OCI-LY1 (cell line): ENCODE measurements around the gene AFAP1.
A peak's percentile ranks its signal among the peaks of the same experiment; 100 is the strongest.

Source experiments
- H2AFZ ChIP-seq: fragments of 200-600 bp; sonication (generic), shearing (Covaris generic); 2 replicates; pipeline ENCODE4 v1.6.0; 2014; ENCODE audit warnings: antibody characterized with exemption, mild to moderate bottlenecking, low read length
- H3F3A ChIP-seq: fragments of 200-600 bp; sonication (generic), shearing (Covaris generic); 2 replicates; pipeline ENCODE4 v1.6.0; 2014; ENCODE audit warnings: mild to moderate bottlenecking, antibody characterized with exemption, low read length, moderate library complexity; ENCODE audit not compliant: insufficient read depth
- H3K27ac ChIP-seq: fragments of 200-600 bp; sonication (generic); 2 replicates; pipeline ENCODE4 v1.5.1; 2014; ENCODE audit warnings: low read length, mixed run types, mild to moderate bottlenecking, low read depth; ENCODE audit not compliant: poor library complexity, severe bottlenecking
- H3K27me3 ChIP-seq: fragments of 200-600 bp; sonication (generic); 2 replicates; pipeline ENCODE4 v1.6.0; 2014; ENCODE audit warnings: antibody characterized with exemption, mild to moderate bottlenecking, low read length, moderate library complexity; ENCODE audit not compliant: insufficient read depth
- H3K36me3 ChIP-seq: fragments of 200-600 bp; sonication (generic); 2 replicates; pipeline ENCODE4 v1.6.1; 2014; ENCODE audit warnings: mild to moderate bottlenecking, antibody characterized with exemption, low read length, moderate library complexity, mixed read lengths; ENCODE audit not compliant: insufficient read depth
- H3K4me1 ChIP-seq: fragments of 200-600 bp; sonication (generic); 2 replicates; pipeline ENCODE4 v1.5.1; 2014; ENCODE audit warnings: mild to moderate bottlenecking, low read length, moderate library complexity; ENCODE audit not compliant: insufficient read depth, severe bottlenecking
- H3K4me2 ChIP-seq: fragments of 200-600 bp; sonication (generic), shearing (Covaris generic); 2 replicates; pipeline ENCODE4 v1.6.1; 2014; ENCODE audit warnings: low read length
- H3K4me3 ChIP-seq: fragments of 200-600 bp; sonication (generic); 2 replicates; pipeline ENCODE4 v1.5.1; 2014; ENCODE audit warnings: low read length, low read depth, mild to moderate bottlenecking, mixed read lengths; ENCODE audit not compliant: poor library complexity, severe bottlenecking
- H3K79me2 ChIP-seq: fragments of 200-600 bp; shearing (Covaris generic); 2 replicates; pipeline ENCODE4 v1.6.1; 2016; ENCODE audit warnings: mixed run types, low read length, mixed read lengths; ENCODE audit not compliant: insufficient read depth
- H3K9ac ChIP-seq: fragments of 200-600 bp; sonication (generic), shearing (Covaris generic); 2 replicates; pipeline ENCODE4 v1.6.1; 2014; ENCODE audit warnings: mild to moderate bottlenecking, low read length, mixed read lengths
- H3K9me2 ChIP-seq: fragments of 200-600 bp; sonication (generic), shearing (Covaris generic); 2 replicates; pipeline ENCODE4 v1.6.1; 2014; ENCODE audit warnings: low read depth, mild to moderate bottlenecking, low read length, mixed read lengths
- H3K9me3 ChIP-seq: fragments of 200-600 bp; shearing (Covaris generic); 2 replicates; pipeline ENCODE4 v1.6.1; 2014; ENCODE audit warnings: low read length, mixed read lengths
- H4K20me1 ChIP-seq: fragments of 200-600 bp; sonication (generic), shearing (Covaris generic); 2 replicates; pipeline ENCODE4 v1.6.0; 2016; ENCODE audit warnings: mild to moderate bottlenecking, low read length; ENCODE audit not compliant: insufficient read depth
- EZH2 ChIP-seq: fragments of 200-600 bp; sonication (generic), shearing (Covaris generic); IDR thresholded peaks from 2 replicates; pipeline ENCODE4 v1.8.0; 2017; ENCODE audit warnings: borderline replicate concordance, mixed run types, mild to moderate bottlenecking, antibody characterized with exemption, low read length, moderate library complexity, mixed read lengths
- TF ChIP-seq, protein P1 (sequence below): fragments of 200-600 bp; sonication (generic), shearing (Covaris generic); IDR thresholded peaks from 2 replicates; pipeline ENCODE4 v1.5.1; 2017; ENCODE audit warnings: mild to moderate bottlenecking, antibody characterized with exemption, low read length, moderate library complexity, mixed read lengths

AFAP1 gene

DNA sequence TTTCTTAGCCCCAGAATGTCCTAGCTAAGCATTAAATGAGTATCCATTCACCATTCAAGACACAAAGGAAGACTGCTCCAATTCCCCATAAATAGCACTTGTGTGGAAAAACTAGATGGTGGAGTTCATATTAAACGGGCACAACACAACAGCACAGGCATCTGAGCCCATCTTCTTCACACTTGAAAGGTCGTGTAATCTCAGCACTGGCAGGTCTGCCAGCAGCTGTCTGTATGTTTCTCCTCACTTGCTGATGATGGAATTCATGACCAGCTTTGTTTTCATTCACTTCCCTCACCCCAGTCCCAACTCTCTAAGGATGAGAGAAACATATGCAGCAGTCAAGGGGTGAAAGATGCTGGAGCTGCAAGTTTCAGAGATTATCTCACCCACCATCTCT is 148.7 kb downstream of the AFAP1 start:
- no peak overlapping the region; the same call in 1 of the 2 replicates for H3K4me2 ChIP-seq
- no peaks in the 10 kb centered on the region for H3K9me2 ChIP-seq
- no peaks in the 10 kb centered on the region for H3K79me2 ChIP-seq
- H3K4me1 ChIP-seq = peaks cover 69% of the 10 kb centered on the region
- no peak overlapping the region for H3K4me3 ChIP-seq
- H4K20me1 ChIP-seq = no peaks in the 10 kb centered on the region
- H3K36me3 ChIP-seq = no peaks in the 10 kb centered on the region
- H3F3A ChIP-seq = no peaks in the 10 kb centered on the region
- peak overlapping the region; percentile 95 for H3K27ac ChIP-seq
- no peaks in the 10 kb centered on the region for H3K9me3 ChIP-seq
- no peak overlapping the region for H2AFZ ChIP-seq
- H3K27me3 ChIP-seq = no peaks in the 10 kb centered on the region
- TF ChIP-seq, protein P1, sequence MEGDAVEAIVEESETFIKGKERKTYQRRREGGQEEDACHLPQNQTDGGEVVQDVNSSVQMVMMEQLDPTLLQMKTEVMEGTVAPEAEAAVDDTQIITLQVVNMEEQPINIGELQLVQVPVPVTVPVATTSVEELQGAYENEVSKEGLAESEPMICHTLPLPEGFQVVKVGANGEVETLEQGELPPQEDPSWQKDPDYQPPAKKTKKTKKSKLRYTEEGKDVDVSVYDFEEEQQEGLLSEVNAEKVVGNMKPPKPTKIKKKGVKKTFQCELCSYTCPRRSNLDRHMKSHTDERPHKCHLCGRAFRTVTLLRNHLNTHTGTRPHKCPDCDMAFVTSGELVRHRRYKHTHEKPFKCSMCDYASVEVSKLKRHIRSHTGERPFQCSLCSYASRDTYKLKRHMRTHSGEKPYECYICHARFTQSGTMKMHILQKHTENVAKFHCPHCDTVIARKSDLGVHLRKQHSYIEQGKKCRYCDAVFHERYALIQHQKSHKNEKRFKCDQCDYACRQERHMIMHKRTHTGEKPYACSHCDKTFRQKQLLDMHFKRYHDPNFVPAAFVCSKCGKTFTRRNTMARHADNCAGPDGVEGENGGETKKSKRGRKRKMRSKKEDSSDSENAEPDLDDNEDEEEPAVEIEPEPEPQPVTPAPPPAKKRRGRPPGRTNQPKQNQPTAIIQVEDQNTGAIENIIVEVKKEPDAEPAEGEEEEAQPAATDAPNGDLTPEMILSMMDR = no peak
- H3K9ac ChIP-seq = no peak overlapping the region; the same call in 1 of the 2 replicates

DNA sequence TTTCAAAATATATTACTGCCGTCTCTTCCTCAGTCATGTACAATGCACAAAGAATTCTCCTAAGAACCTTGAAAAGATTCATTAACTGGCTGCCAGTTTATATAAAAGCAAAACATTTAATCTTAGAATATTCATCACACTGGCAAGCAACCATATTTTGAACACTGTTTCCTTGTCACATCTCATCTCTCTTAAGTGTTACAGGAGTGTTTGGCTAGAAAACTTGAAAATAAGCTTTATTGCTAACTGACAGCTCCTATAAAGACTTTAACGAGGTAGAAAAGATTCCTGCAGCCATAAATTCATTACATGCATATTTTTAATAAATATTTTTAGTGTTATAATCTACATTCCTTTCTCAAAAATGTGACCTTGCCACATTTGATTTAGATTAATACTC is 149.6 kb downstream of the AFAP1 start:
- no peaks in the 10 kb centered on the region for H3F3A ChIP-seq
- peak overlapping the region; percentile 95 for H3K27ac ChIP-seq
- H3K79me2 ChIP-seq = no peaks in the 10 kb centered on the region
- TF ChIP-seq, protein P1 = no peak
- no peak for TF ChIP-seq EZH2
- H4K20me1 ChIP-seq = no peaks in the 10 kb centered on the region
- H3K9me2 ChIP-seq = no peaks in the 10 kb centered on the region
- H3K4me3 ChIP-seq = no peak overlapping the region
- no peak overlapping the region for H3K9ac ChIP-seq
- H3K4me1 ChIP-seq = peaks cover 79% of the 10 kb centered on the region
- no peak overlapping the region for H3K4me2 ChIP-seq
- H3K9me3 ChIP-seq = no peaks in the 10 kb centered on the region
- H2AFZ ChIP-seq = no peak overlapping the region
- H3K36me3 ChIP-seq = no peaks in the 10 kb centered on the region
- no peaks in the 10 kb centered on the region for H3K27me3 ChIP-seq

DNA sequence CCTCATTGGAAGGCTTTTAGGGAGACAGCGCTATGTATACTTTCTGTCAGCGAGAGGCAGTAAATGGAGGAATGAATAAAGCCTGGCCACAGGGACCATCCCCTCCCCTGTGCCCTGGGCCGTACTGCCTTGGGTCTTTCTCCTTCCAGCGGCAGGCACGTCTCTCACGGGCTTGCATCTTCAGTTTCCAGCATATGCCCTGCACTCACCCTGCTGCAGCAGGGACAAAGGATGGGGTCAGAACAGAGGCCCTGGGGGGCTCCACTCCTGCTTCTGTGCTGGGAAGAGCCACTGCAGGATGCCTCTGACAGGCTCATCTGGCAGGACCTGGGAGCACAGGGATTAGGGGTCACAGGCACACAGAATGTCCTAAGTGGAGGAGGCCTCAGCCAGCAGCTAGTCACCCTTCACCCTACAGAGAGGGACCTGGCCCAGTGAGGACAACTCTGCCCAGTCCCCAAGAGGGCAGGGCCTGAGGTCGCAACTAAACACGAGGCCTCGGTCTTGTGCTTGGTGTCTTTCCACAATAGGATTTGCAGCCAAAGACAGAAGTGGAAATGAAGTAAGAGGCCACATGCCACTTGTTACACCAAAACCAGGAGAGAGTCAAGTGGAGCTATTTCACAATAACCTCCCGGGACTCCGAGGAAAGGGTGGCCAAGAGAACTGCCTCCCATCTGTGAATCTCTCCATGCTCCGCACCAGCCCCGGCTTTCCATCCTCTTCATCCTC is 150.8 kb downstream of the AFAP1 start:
- H3K27ac ChIP-seq = peak overlapping the region; percentile 28
- no peaks in the 10 kb centered on the region for H3K79me2 ChIP-seq
- H4K20me1 ChIP-seq = no peaks in the 10 kb centered on the region
- no peak overlapping the region for H3K4me2 ChIP-seq
- H3K4me3 ChIP-seq = no peak overlapping the region
- H3K9me2 ChIP-seq = no peaks in the 10 kb centered on the region
- H3K36me3 ChIP-seq = no peaks in the 10 kb centered on the region
- TF ChIP-seq, protein P1 = no peak
- no peak for TF ChIP-seq EZH2
- no peaks in the 10 kb centered on the region for H3K9me3 ChIP-seq
- peaks cover 86% of the 10 kb centered on the region for H3K4me1 ChIP-seq
- no peaks in the 10 kb centered on the region for H3K27me3 ChIP-seq
- no peak overlapping the region for H3K9ac ChIP-seq
- no peak overlapping the region for H2AFZ ChIP-seq
- H3F3A ChIP-seq = no peaks in the 10 kb centered on the region
